GM21526 (cell line): Measurements from ENCODE around the gene GABRB1.

Experiments used
- ATAC-seq: cut with Tn5 transposase; IDR thresholded peaks from one replicate; pipeline ENCODE4 v1.9.1; 2021; ENCODE audit warnings: moderate library complexity; ENCODE audit not compliant: unreplicated experiment, low FRiP score

The GABRB1 gene

DNA sequence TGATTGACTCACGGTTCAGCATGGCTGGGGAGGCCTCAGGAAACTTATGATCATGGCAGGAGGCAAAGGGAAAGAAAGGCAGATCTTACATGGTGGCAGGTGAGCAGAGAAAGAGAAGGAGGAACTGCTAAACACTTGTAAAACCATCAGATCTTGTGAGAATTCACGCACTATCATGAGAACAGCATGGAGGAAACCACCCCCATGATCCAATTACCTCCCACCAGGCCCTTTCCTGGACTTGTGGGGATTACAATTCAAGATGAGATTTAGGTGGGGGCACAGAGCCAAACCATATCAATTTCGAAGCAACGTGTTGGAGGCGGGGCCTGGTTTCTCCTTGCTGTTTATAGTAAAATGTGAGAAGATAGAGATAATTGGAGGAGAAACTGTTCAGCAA is 167.4 kb downstream of the GABRB1 start:
- ATAC-seq, result no peak

DNA sequence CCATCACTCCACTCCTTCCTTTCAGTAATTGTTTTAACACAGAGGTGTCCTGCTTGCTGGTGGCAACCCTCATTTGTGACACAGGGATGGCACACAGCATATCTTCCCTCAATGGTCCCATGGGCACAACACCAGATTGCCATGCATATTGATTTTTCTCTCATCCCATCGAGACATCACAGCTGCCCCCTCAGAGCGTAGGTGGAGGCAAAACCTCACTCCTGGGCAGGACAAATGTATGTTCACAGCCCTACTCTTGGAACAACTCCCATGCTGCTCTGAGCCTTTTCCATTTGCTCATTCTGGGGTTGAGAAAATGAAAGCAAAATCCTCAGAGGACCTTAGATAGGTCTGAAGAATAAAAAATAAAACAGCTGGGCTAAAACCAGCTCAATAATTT is 172.2 kb downstream of the GABRB1 start:
- ATAC-seq, result no peak

DNA sequence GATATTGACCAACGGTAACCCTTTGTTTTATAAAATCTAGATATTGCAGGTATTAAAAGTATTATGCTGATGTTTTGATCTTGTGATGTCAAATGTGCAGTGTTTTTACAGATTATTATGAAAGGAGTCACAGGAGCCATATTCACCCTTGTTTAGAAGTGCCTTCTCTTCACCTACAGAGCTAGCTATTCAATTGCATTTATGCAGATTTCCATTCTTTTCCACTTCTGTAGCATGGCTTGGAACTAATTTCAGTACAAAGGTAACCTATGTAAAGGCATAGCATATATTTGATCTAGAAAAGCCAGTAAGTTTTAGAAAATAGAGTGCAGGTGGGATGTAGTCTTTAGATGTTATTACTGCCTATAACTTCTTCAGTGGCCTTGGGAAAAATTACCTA is 176.2 kb downstream of the GABRB1 start:
- no peak for ATAC-seq

DNA sequence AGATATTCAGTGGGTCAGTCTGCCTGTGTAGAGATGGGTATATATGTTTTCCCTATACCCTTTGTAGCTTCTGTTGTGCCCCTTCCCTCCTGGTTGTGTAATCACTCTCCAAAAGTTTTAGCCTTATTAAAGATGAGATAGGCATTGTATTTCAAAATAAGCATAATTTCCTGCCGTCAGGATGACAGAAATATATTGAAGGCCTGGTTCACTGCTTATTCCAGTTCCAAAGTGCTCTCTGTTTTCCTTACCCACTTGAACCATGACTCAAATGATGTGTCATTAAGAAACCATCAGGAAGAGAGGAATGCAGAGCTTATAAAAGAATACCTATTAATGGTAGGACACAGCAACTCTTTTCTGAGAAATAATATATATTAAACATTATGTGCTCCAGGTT is 178.5 kb downstream of the GABRB1 start:
- no peak for ATAC-seq

DNA sequence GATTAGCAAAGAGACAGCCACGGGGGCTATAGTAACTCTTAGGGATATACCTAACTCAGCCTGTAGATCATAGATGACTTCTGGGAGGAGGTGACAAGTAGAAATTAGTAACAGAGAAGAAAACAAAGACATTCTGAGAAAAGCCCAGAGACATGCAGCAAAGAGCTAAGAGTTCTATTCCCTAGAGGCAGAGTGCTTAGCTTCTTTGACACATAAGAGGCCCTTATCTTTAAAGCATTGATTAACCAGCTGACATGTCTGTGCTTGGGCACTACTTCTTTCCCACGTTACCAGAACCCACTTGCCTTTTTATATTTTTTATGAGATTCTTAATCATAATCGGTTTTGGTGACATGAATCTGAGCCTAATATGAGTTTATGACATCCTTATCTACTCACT is 179.5 kb downstream of the GABRB1 start:
- ATAC-seq, result no peak

DNA sequence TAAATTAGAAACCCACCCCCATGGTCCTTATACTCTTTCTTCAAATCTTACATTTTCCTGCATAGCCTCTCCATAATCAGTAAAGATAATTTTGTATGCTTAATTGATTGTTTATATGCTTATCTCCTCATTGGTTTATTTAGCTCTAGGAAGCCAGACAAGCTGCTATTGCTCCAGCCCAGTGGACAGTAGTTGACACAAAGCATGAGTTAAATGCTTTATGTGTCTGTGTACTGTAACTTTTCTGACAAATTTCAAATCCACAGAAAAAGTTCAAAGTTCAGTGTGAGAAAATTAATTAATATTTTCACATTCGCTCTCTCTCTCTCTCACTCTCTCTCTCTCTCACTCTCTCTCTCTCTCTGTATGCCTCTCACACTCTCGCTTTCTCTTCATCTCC is 181.7 kb downstream of the GABRB1 start:
- ATAC-seq, result no peak

DNA sequence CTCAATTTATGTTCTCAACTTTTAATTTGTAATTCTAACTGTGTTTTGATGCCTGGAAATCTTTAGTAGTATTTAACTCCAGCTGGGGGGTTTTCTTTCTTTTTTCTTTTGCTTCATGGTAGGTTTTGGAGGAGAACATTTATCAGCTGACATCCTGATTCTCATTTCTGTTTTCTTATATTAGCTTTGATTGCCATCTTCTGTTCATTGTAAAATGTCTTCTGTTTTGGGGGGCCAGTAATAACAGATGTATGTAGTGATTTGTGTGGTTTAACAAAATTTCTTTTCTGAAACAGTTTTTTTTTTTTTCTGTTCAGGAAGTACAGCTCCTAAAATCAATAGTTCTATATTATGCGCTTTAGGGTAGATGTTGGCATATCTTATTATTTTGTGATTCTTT is 182.2 kb downstream of the GABRB1 start:
- no peak for ATAC-seq

DNA sequence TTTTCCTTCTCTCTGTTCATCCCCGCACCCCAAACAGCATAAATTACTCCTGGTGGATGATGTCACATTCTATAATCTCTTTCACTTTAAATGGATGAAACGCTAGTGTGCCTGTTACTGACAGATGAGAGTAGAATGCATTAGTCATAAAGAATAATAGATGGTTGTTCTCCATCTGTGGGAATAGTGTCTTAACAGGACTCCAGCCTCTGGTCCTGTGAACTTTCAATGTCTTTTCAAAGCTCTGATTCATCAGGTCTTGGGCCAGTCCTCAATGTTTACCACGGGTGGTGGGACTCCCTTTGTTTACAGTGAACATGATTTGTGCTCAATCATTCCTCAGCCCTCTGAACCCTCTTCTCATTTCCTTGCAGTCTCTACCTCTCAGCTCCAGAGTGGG is 182.6 kb downstream of the GABRB1 start:
- ATAC-seq, result no peak

DNA sequence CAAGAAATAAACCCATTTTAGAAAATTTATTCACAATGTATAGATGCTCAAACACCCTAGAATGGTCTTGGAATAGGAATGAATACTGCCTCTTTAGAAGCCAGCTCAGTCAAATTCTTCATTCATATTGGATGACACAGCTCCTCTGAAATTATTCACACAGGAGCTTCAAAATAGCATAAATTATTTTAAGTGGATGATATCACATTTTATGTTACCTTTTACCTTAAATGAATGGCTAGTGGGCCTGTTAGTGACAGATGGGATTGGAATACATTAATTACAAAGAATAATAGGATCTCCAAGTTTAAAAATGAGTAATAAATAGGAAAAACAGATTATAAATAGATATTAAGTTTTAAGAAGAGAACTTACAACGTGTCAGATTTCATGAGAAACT is 184.4 kb downstream of the GABRB1 start:
- no peak for ATAC-seq

DNA sequence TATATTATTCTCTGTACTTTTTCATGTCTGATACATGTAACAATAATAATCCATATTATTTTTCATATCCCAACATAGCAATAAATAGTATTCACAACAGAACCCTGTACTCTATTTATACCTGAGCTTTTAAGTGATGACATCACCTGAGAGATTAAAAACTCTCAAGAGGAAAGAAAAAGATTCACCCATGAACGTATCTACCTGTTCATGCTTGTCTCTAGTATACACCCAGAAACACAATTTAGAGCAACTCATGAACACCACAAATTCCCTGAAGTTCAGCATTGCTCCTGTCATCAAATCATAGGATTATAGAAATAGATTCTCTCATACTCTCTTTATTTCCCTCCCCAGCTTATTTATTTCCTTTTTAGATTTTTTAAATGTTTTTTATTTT is 185.9 kb downstream of the GABRB1 start:
- no peak for ATAC-seq

DNA sequence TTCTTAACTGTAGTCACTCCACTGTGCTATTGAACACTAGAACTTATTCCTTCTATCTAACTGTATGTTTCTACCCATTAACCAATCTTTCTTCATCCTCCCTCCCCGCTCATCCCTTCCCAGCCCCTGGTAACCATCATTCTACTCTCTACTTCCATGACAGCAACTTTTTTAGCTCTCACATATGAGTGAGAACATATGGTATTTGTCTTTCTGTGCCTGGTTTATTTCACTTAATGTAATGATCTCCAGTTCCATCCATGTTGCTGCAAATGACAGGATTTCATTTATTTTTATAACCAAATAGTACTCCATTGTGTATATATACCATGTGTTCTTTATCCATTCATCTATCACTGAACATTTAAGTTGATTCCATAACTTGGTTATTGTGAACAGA is 186.5 kb downstream of the GABRB1 start:
- ATAC-seq, result no peak

DNA sequence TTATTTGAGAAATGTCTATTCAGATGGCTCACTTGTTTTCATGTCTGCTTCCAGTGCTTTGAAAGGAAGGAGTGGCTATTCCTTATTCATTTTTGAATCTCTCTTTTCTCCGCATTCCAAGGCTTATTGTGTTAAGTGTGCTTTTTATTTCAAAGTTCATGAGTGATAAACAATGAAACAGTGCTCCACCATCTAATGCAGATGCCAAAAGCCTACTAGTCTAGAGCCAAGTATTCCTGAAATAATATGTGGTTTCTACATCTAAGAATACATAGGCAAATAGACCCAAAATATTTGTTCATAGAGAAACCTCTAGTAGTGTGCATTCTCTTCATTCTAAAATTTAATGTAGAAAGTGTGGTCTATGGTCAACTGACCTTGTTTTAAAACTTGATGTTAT is 187.3 kb downstream of the GABRB1 start:
- ATAC-seq, result no peak

DNA sequence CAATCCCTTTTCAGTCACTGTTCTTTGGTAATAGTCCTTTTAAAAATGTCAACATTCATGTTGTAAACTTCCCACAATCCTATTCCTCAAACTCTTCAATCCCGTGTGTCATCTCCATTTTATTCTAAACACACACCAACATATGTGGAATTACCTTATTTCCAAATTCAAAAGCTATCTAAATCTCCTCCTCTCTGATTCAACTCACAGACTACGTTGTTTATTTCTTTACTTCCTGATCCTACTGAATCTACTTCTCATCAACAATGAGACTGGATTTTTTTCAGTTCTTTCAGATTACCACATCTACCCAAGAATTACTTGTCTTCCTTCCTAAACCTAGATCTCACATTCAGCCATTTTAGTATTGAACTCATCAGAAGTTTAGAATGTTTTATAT is 188.2 kb downstream of the GABRB1 start:
- no peak for ATAC-seq

DNA sequence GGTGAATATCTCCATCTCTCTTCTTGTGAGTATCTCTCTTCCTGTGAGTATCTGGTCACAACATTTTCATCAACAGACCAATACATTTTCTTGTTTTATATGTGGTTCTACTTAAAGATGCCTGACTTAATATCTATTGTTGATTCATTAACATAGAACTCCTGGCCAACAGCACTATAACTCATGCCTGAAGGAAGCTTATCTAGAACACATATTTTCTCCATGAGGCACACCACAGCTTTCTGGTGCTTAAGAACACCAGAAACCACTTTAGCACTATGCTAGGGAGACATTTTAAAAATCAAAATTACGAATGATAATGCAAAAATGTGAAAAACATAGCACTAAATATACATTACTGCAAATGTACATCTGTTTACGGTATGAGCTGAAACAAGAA is 190.4 kb downstream of the GABRB1 start:
- ATAC-seq, result no peak

DNA sequence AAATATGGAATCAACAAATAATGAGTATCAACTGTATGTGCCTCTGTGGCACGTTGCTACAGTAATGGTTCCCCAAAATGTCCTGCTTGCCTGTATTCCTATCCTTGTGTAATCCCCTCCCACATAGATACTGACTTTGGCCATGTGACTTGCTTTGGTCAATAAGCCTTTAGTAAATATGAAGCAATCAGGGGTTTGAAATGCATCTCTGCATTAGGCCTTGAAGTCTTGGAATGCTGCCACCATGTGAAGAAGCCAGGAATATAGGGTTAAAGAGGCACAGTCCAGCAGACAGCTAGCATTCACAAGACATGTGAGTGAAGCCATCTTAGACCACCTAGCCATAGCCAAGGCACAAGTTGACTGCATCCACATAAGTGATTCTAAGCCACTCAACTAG is 190.9 kb downstream of the GABRB1 start:
- ATAC-seq, result no peak

DNA sequence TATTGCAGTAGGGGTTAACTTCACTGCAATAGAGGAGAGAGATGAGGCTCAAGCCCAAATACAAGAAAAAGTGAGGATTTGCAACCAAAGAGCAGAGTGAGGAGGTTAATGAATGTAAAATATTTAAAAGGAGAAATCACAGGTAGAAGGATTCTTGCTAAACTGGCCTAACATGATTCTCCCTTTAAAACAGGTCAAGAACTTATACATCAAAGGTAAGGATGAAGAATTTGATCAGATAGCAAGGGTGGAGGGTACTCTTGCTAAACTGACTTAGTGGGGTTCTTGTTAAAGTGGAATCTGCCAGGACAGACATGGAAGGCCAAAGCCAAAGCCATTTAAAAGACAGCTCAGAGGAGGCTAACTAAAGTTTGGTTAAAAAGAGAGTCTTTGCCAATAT is 193.0 kb downstream of the GABRB1 start:
- no peak for ATAC-seq

DNA sequence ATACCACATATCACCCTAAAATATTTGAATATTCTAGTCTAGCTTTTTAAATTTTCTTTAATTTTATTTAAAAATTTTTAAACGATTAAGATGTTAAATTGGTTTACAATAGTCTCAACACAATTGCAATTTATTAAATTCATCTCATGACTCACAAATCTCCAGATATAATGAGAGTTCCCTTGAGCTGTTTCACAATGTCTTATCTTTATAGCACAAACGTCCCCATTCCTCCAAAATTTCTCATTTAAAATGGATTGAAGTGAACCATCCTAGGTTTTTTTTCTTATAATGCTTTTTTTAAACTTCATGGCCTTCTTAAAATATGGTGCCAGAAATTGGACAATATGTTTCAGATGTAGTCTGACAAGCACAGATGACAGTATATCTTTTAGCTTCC is 204.4 kb downstream of the GABRB1 start:
- ATAC-seq, result no peak

DNA sequence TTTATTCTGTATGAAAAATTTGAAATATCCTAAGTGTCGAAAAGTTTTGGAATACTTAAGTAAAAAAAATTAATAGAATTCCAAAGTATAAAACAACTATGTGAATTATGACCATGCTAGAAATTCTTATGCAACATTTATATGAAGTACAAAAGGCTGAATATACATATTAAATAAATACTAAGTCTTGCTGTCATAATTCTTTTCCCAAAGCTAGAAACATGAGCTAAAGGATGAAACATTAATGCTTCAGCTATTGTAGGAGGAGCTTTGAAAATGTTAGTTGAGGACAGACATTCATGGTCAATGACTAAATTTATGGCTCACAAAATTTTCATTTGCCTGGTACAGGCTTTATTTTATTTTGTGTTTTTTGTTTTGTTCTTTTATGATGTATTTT is 207.3 kb downstream of the GABRB1 start:
- no peak for ATAC-seq

DNA sequence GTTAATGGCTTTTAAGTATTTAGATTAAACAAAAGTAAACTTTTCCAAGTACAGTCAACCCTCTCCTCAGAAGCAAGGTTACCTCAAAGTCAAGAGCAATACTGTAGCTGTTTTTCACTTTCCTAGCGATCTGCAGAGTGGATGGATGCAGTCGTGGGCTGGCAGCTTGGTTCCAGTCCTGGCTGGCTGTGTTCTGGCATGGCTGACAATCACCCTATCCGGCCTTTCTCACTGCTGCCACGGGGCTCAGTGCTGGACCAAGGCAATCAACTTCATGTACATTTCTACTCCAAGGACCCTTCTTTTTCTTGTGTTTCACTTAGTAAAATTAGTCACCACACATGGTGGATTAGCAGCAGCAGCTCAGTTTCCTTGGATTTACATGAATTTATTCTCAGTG is 208.3 kb downstream of the GABRB1 start:
- no peak for ATAC-seq

DNA sequence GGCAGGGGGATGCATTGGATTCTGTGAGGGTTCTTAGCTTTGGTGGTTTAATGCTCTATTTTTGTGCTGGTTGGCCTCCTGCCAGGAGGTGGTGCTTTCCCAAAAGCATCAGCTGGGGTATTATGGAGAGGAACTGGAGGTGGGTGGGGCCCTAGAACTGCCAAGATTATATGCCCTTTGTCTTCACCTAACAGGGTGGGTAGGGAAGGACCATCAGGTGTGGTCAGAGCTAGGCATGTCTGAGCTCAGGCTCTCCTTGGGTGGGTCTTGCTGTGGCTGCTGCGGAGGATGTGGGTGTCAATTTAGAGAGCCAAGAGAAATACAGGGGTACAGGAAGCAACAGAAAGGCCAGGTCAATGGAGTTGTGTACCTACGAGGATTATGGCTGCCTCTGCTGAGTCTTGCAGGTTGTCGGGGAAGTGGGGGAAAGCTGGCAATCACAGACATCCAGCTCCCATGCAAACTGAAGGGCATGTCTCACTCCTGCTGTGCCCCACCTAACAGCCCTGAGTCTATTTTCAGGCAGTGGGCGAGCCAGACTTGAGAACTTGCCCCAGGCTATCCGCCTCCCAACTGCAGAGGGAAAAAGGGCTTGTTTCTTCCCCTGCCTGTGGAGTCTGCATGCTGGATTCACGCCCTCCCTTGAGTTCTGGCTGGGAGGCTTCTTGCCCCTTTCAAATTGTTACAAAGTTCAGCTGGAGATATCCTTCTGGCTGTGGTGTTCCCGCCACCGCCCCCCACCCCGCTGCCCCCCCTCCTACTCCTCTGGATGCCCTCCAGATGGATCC is 220.2 kb downstream of the GABRB1 start:
- ATAC-seq, result no peak

DNA sequence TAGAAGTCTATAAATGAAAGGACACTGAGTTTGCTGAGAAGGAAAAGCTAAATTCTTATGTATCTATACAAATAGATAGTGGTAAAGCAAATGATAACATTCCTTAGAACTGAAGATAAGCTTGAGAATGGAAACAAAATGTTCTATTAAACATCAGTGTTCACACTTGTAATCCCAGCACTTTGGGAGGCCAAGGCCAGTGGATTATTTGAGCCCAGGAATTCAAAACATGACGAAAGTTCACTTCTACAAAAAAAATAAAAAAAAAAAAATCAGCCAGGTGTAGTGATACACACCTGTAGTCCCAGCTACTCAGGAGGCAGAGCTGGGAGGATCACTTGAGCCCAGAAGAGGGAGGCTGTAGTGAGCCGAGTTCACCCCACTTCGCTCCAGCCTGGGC is 232.4 kb downstream of the GABRB1 start:
- ATAC-seq, result no peak

DNA sequence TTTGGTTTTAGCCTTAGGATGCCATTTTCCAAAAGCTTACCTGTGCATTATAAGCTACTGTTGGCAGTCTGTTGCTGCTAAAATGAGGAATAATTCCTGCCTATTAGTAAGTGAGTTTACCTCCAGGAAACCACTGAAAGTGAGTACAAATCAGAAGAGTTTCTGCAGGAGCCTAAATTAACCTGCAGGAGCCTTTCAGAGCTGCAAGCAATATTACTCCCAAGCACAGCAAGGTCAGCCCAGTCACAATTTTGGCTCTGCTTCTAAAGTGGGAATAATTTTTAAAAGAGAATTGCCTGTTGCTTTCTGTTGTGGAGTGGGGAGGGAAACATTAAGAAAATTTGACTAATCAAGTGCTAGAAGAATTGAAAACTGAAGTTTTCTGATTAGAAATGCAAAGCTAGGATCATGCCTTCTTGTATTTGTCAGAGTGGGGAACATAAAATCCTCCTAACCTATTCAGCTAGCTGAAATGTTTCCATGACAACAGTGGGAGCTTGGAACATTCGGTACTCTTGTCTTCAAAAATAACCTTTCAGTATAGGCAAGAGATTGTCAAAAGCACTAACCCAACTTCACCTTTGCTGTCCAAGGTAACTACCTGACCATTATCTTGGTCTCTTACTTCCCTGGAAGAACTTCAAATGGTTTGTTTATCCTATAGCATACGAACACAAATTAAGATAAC is 239.0 kb downstream of the GABRB1 start:
- ATAC-seq, result no peak
